Mucosa of rectum (tissue), 2 donors: ENCODE results near the gene CFAP58.
A peak's percentile ranks its signal among the peaks of the same experiment; 100 is the strongest.

Experiments
- H3K27ac ChIP-seq, 2 donors: one replicate each; pipeline ENCODE4 v1.7.0; 2013; ENCODE audit warnings: inconsistent platforms in 2 of 2, low read depth in 2 of 2, low read length in 2 of 2
- H3K27me3 ChIP-seq, 2 donors: one replicate each; pipeline ENCODE4 v1.7.0; 2013; ENCODE audit warnings: low read length in 2 of 2; ENCODE audit not compliant: control insufficient read depth in 2 of 2, insufficient read depth in 2 of 2
- H3K36me3 ChIP-seq, 2 donors: one replicate each; pipeline ENCODE4 v1.7.0; 2013; ENCODE audit warnings: low read length in 2 of 2; ENCODE audit not compliant: control insufficient read depth in 2 of 2, insufficient read depth in 2 of 2
- H3K4me1 ChIP-seq, 2 donors: one replicate each; pipeline ENCODE4 v1.7.0; 2013; ENCODE audit warnings: low read length in 2 of 2, mild to moderate bottlenecking in 1 of 2; ENCODE audit not compliant: control insufficient read depth in 2 of 2, insufficient read depth in 2 of 2
- H3K4me3 ChIP-seq, 2 donors: one replicate each; pipeline ENCODE4 v1.7.0; 2013; ENCODE audit warnings: low read length in 2 of 2
- H3K9ac ChIP-seq, 2 donors: one replicate each; pipeline ENCODE4 v1.7.0; 2013; ENCODE audit warnings: low read length in 2 of 2, low read depth in 1 of 2, mild to moderate bottlenecking in 1 of 2
- H3K9me3 ChIP-seq, 2 donors: one replicate each; pipeline ENCODE4 v1.7.0; 2013; ENCODE audit warnings: low read length in 2 of 2; ENCODE audit not compliant: control insufficient read depth in 2 of 2
- donor health status: healthy.
- donor health status: Normal muscosa, but diverticular disease.

CFAP58 gene

DNA sequence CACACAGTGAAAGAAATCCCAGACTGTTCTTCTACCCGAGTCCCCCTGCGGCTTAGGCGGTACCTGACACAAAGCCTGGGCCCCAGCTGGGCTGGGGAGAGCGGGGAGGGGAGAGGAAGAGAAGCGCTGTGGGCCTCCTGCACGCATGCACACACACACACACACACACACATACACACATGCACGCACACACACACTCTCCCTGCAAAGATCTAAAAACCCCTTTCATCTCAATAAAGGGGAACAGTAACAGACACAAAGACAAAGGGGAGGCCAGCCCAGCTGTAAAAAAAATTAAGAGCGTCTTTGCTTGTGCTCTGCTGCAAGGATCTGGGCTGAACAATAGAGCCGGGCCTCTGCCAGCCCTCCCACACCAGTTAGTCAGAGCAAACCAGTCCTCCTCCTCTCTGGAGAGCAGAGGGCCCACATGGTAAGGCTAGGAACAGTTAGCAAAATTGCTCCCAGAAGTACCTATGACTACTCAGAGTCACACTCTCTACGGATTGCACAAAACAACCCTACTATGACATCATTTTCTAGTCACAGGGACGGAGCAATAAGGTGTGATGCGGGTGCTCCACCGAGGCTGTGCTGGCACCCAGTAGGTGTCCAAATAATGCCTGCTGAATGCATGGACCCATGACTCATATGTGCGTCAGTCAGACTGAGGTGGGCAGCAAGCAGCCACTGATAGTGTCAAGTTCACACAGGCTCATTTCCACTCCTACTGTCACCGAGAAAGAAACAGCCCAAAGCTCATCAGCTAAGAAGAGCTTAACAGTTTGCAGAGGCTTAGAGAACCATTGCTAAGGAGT, 24.5 kb upstream of the CFAP58 start:
- Histone ChIP-seq H3K27me3 (no peaks in the 10 kb centered on the region), H3K36me3 (no peaks in the 10 kb centered on the region), H3K9me3 (no peaks in the 10 kb centered on the region), H3K4me3 (peak overlapping the region in 1 of 2 donors; percentile 49), H3K9ac (peak overlapping the region; percentile 24 to 48), H3K4me1 (peaks cover 51 to 57% of the 10 kb centered on the region in 2 donors), H3K27ac (peak overlapping the region; percentile 59 to 62)

DNA sequence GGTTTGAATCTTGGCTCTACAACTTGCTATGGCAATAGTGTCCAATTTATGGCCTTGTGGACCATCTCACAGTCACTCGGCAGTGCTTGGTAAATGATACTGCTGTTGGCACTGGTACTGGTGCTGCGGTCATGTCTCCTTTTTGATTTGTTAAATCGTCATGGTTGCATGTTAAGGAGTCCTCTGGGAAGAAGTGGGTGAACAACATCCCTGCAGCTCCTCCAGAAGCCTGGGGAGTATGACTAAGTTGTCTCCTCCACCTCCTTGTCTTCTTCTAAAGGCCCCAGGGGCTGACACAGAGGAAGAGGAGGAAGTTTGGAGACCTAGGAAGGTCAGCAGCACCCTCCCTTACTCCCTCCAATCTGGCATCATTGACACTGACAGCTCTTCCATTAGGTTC, 23.9 kb upstream of the CFAP58 start:
- no peaks in the 10 kb centered on the region for H3K9me3 ChIP-seq
- no peaks in the 10 kb centered on the region for H3K27me3 ChIP-seq
- H3K9ac ChIP-seq, result peak overlapping the region; percentile 17 to 28
- no peak overlapping the region for H3K4me3 ChIP-seq
- H3K36me3 ChIP-seq, result no peaks in the 10 kb centered on the region
- peaks cover 48 to 58% of the 10 kb centered on the region in 2 donors for H3K4me1 ChIP-seq
- peak overlapping the region; percentile 59 to 62 for H3K27ac ChIP-seq

DNA sequence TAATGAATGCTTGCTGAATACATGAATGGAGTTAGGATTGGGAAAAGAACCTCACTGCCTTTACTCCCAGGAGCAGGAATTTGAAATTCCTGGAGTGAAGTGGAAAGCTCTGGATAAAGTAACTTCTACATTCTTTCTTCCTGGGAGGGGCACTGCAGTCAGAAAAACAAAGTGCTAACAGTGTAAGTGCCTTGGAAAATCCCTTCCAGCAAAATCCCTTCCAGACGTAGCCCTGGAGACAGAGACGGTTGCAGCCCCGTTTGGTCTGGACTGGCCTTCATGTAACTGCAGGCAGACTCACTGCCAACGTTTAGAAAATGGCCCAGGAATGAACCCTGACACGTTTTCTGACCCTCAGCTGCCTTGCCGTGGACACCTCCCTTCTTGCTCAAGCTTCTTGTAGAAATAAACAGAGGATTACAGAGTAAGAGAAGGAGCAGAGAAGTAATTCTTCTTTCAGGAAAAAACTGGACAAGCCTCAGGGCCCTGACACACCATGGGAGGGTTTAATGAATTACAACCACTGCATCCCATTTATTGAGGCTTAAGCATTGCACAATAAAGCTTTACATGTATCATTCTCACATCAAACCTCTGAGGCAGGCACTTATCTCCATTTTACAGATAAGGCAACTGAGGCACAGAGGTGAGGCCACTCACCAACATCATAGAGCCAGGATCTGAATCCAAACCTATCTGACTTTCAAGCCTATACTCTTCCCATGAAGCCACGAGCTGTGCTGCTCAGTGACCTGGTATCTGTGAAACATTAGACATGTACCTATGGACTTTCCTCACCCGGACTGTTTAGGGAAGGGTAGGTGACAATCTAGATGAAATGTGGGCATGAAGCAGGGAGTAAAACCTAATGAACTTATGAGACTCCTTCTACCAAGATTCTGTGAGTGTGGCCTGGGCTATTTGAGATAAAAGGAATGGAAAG, 23.2 kb upstream of the CFAP58 start:
- Histone ChIP-seq H3K9me3 (no peaks in the 10 kb centered on the region), H3K27ac (peak overlapping the region; percentile 59 to 62), H3K27me3 (no peaks in the 10 kb centered on the region), H3K4me3 (no peak overlapping the region), H3K4me1 (peaks cover 47 to 62% of the 10 kb centered on the region in 2 donors), H3K9ac (peak overlapping the region in 1 of 2 donors; percentile 28), H3K36me3 (no peaks in the 10 kb centered on the region)

DNA sequence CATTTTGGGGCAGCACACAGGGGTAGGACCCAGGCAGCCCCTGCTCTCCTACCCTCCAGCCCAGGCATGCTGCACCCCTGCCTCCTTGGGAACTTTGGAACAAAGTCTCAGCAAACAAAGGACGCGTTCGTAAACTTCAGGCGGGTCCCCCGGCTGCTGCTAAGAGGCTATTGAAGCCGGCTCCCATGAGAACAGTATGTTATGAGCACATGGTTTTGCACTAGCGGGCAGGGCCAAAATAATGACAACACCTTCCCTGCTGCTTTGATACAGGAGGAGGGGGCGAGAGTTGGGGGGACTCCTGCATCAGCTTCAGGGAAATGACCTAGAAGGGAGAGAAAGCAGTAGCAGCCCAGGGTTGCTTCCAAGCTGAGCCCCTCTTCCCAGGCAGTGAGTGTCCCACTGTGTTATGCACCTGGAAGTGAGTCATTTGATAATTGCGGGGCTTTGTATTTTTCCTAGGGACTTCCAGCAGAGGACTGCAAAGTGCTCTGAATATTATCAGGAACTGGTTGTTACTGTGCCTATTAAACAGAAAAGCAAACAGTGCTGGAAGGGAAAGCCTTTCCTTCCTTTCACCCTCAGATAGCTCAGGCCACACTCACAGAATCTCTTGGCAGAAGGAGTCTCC, 22.3 kb upstream of the CFAP58 start:
- Histone ChIP-seq H3K4me3 (peak overlapping the region; percentile 2 to 20), H3K4me1 (peaks cover 44 to 58% of the 10 kb centered on the region in 2 donors), H3K27me3 (no peaks in the 10 kb centered on the region), H3K27ac (peak overlapping the region; percentile 59 to 62), H3K36me3 (no peaks in the 10 kb centered on the region), H3K9ac (peak overlapping the region in 1 of 2 donors; percentile 44), H3K9me3 (no peaks in the 10 kb centered on the region)

DNA sequence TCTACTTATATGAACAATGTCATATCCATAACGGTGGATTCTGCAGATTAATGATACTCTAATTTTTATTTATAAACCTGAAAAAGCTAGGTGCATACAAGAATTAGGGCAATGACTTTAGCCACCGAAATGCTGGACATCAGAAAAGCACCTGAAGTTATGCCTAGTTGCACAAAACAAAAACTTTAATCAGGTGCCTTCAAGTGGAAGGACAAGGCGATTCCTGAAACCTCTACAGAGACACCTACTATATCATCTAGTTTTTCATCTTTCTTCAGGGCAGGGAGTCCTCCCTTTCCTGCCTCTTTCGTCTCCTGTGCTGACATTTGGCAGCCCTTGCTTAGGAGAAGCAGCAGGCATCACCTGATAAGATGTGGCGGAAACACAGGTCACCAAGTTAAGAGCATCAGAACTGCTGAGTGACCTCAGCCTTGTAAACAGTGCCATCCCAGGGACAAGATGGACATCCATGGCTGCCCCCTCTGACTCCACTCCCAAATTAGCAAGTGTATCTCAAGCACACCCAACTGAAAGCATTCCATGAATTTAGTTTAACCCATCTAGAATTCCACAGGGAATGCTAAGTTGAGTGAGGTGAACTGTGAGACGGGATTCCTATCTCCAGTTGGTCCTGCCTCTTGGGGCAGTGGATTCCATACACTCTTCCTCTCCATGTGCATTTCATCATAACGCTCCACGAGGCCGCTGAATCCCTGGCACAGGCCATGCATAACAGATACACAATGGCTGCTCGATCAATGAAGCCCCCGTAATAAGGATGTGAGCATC, 21.2 kb upstream of the CFAP58 start:
- no peaks in the 10 kb centered on the region for H3K9me3 ChIP-seq

DNA sequence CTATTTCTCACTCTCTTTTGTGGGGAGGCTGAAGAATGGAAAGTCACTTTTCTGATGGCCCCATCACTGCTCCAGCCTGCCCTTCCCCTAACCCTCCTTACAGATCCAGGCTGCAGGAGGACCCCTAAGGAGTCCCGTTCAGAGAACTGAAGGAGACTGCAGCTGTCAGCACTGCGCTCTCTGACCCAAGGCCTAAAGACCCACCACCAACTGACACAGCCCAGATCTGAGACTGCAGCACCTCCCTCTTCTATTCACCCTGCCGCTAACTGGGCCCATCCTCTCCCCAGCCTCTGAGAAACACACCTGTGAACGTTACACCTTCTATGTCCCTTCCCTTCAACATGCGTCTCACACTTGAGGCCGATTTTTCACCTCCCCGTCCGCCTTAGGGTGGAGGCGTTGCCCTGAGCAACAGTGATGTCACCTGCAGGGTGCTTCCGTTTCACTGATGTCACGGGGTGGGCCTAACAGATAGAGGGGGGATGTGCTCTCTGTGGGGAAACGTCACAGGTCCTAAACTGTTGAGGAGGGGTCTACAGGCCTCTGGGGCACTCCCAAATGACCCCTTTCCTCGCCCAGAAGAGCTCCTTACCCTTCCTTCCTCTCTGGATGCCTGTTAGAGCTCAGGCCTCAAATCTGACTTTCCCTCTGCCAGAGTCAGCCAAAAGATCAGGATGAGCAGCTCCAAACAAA, 20.5 kb upstream of the CFAP58 start:
- H3K9me3 ChIP-seq, result no peaks in the 10 kb centered on the region
- no peak overlapping the region for H3K27ac ChIP-seq
- H3K36me3 ChIP-seq, result no peaks in the 10 kb centered on the region
- H3K9ac ChIP-seq, result no peak overlapping the region
- H3K4me1 ChIP-seq, result peaks cover 40 to 58% of the 10 kb centered on the region in 2 donors
- no peaks in the 10 kb centered on the region for H3K27me3 ChIP-seq
- no peak overlapping the region for H3K4me3 ChIP-seq

More for the DNA sequence above, 21.2 kb upstream of the CFAP58 start:
- Histone ChIP-seq H3K9ac (peak overlapping the region in 1 of 2 donors; percentile 44), H3K27ac (peak overlapping the region in 1 of 2 donors; percentile 3), H3K27me3 (no peaks in the 10 kb centered on the region), H3K36me3 (no peaks in the 10 kb centered on the region), H3K4me1 (peaks cover 46 to 64% of the 10 kb centered on the region in 2 donors), H3K4me3 (no peak overlapping the region)

DNA sequence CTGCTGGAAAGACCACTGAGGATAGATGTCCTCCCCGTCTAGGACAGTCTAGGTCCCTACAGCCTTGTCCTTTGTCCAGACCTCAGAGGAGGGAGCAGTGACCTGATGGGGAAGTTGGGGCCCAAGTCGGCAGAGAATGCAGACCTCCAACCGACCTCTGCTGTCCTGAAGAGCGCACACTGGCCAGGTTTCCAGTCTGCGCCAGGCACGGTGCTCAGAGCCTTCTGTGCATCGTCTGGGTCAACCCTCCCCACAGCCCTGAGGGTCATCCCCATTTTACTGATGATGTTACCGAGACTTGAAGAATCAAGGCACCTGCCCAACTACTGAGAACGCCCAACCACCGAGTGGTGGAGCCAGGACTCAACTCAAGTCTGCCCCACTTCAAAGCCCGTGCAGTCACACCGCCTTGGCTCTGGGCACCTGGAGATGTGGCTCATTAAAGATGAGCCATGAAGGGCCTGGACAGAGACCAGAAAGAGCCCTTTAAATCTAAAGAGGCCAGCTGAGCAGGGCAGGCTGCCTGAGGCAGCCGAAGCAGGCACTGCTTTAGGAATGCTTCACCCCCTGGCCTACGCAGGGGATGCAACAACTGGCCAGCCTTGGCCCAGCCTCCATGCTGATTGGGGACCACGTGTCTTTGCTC, 19.8 kb upstream of the CFAP58 start:
- Histone ChIP-seq H3K27me3 (no peaks in the 10 kb centered on the region), H3K36me3 (no peaks in the 10 kb centered on the region), H3K9ac (no peak overlapping the region), H3K4me1 (peaks cover 34 to 52% of the 10 kb centered on the region in 2 donors), H3K27ac (no peak overlapping the region), H3K4me3 (no peak overlapping the region), H3K9me3 (no peaks in the 10 kb centered on the region)

DNA sequence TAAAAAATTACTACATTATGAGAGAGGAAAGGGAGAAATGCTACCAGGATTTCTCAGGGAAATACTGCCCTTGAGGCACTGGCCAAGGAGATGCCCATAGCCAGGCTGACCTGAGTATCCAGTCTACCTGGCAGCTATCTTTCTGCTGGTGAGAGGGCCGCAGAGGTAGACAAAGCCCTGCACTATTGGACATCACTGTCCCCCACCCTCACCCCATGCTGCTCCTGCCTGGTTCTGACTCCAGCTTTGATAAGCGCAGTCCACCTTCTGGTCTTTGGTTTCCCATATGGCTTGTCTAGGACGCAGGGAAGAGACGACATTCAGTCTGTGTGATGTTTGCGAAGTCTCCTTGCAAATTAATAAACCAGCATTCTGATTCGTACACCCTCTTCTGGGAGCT, 19.1 kb upstream of the CFAP58 start:
- Histone ChIP-seq H3K27me3 (no peaks in the 10 kb centered on the region), H3K4me3 (no peak overlapping the region), H3K9ac (no peak overlapping the region), H3K36me3 (no peaks in the 10 kb centered on the region), H3K4me1 (peaks cover 36 to 52% of the 10 kb centered on the region in 2 donors), H3K27ac (no peak overlapping the region), H3K9me3 (no peaks in the 10 kb centered on the region)
